HUDEP-2 (cell line): Measurements from ENCODE around the gene MYOCOS.
"Not testable (repeated sequence)": the region's sequence is repeated elsewhere in the genome, so short reads cannot be mapped to it uniquely, and the experiment has no call there.

Experiments
- DNase-seq, 76 experiments: peaks; one replicate each; lab custom pipeline; 2025; ENCODE audit not compliant: unreplicated experiment in 76 of 76; lab: John Stamatoyannopoulos, UW

MYOCOS gene

GRCh38 chr1:171656206-171656605 is 34.2 kb downstream of the MYOCOS start:
- not testable (repeated sequence) for DNase-seq

- no peak for DNase-seq
These were observed 39.1 kb downstream of the MYOCOS start for GRCh38 chr1:171661076-171661650.

DNA sequence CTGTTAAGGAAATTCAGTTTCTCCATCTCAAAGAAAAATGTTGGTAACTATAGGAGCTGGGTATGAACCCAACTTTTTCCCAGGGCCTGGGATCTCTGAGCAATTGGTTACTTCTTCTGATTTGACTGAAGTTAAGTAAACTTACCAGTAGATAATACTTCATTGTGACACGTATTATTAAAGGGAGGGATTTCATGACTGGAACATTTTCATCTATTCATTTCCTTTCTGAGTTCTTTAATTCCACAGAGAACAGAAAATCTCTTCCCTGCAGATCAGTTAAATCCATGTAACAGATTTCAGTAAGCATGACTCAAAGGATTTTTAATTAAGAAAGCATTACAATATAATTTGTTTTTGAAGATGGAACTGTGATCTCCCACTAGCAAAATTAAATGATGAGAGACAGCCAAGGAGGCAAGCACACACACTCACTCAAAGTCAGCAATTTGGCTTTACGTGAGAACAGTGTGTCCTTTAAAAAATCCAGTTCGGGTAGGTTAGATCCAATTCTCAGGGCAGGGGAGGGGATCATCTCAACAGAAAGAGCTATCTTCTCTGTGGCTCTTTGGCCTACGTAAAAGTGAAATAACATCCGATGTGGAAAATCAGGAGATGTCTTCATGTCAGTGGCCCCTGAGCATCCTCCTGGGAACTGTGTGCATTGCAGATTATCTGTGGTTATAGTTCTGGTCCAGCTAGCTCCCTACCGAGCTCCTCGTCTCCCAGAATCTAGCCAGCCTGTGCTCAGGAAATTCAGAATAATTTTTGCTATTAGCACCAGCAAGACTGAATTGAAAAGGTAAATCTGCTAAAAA is 41.2 kb downstream of the MYOCOS start:
- no peak for DNase-seq

DNA sequence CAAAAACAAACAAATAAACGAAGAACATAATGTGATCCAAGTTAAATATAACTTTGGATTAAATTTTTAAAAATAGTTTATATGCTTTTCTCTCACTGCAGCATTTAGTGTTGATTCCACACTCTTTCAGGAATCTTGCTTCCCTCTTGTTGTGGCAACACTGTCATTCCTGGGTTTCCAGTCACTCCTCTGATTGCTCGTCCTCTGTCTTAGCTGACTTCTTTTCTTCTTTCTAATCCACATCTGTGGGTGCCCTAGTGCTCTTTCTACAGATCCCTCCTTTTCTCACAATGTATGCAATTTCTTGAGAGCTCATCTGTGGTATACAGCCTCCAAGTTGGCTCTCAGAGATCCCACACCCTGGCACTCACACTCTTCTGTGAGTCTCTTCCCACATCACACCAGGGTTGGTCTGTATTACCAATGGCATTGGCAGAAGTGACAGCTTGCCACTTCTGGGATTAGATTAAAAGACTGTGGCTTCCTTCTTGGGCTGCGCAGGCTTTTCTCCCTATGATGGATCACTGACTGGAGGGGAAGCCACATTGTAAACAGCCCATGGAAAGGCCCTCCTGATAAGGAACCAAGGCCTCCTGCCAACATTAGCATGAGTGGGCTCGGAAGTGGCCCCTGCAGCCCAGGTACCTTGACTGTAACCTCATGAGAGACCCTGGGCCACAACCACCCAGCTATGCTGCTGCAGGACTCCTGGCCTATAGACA is 42.0 kb downstream of the MYOCOS start:
- DNase-seq: no peak

GRCh38 chr1:171664976-171665375 is 42.9 kb downstream of the MYOCOS start:
- no peak for DNase-seq

- DNase-seq: no peak
These were observed 44.2 kb downstream of the MYOCOS start for GRCh38 chr1:171666114-171666769.

DNA sequence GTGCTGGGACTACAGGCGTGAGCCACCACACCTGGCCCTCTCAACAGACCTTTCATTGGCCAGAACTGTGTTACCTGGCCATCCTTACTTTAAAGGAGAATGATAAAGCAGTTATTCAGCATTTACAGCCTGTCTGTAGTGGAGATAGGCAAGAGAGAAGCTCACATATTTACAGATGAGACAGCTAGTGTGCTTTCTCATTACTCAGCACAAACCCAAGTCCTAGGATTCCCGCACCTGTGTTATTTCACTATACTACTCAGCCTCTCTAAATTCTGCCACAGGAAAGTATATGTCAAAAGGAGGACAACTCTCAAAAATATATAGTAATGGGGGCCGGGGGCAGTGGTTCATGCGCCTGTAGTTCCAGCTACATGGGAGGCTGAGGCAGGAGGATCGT is 46.3 kb downstream of the MYOCOS start:
- no peak for DNase-seq

DNA sequence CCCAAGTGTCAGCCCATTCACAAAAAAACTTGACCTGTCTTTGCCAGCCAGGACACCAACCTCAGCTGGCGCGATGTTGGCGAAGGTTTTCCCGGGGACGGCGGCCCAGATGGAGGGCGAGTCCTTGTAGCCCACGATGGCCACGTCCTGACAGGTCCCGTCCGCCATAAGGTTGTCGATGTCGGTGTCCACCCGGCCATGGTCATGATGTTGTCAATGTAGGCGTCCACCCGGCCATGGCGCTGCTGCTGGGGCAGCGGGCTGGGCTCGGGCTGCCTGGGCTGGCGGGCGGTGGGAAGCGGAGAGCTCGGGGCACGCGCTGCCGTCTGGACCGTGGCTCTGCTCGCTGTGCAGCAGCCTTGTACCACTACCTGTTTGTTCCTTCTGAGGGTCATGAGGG is 48.7 kb downstream of the MYOCOS start:
- DNase-seq: no peak

- DNase-seq: no peak
These were observed 52.7 kb downstream of the MYOCOS start for GRCh38 chr1:171674431-171675405.
